Measurements from ENCODE around the gene KMT2D. TPM values are rescaled to one million over a fixed set of nuclear protein-coding genes. Genes with fewer than 3 reads are reported as not detected.

Gene KMT2D
- total RNA-seq, 4 donors from 2014 or later = 88.1 to 121 (median 104) TPM

DNA sequence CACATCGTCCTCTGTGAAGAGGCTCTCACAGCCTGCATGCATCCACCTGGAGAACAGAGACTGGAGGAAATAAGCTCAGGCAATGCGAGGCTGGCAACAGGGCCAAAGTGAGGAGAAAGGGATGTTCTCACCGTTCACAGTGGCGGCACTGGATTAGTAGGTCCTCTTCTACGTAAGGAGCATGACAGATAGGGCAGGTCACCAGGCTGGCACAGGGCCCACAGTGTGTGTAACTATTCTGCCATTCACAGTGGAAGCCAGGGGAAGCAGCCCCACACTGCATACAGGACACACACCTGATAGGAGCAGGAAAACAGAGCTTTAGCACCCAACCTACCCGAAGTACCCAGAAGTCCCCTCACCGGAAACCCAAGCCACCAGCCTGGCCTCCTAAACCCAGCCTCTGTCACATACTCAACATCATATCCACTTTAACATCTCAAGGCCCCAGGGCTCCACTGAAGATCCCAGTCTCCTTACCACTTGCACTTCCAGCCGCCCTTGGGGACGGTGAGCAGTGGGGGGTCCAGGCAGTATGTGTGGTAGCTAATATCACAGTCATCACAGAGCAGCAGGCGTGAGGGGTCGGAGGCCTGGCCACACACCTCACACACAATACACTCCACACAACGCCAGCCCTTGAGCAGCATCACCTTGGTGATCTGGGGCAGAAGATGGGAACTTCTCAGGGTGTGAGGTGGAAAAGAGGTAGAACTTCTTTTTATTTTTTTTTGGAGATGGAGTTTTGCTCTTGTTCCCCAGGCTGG lies 14.3 kb downstream of the KMT2D start:
- Histone ChIP-seq H3K36me3 (peaks cover 98% of the 10 kb centered on the region), H3K27me3 (no peaks in the 10 kb centered on the region), H3K9me3 (no peaks in the 10 kb centered on the region), H3K4me1 (no peaks in the 10 kb centered on the region), H3K27ac (no peak overlapping the region), H3K4me3 (no peak overlapping the region)
- DNase-seq (ENCODE audit: low spot score in 2 of 2) = no peak
- 91% methylated on average over 12 of the region's 12 CpGs for WGBS
- TF ChIP-seq EP300 (IDR thresholded peaks at IDR 0.05) (no peak), POLR2A (IDR thresholded peaks at IDR 0.05) (no peak), POLR2AphosphoS5 (IDR thresholded peaks at IDR 0.05) (no peak)
- TF ChIP-seq, protein P1, sequence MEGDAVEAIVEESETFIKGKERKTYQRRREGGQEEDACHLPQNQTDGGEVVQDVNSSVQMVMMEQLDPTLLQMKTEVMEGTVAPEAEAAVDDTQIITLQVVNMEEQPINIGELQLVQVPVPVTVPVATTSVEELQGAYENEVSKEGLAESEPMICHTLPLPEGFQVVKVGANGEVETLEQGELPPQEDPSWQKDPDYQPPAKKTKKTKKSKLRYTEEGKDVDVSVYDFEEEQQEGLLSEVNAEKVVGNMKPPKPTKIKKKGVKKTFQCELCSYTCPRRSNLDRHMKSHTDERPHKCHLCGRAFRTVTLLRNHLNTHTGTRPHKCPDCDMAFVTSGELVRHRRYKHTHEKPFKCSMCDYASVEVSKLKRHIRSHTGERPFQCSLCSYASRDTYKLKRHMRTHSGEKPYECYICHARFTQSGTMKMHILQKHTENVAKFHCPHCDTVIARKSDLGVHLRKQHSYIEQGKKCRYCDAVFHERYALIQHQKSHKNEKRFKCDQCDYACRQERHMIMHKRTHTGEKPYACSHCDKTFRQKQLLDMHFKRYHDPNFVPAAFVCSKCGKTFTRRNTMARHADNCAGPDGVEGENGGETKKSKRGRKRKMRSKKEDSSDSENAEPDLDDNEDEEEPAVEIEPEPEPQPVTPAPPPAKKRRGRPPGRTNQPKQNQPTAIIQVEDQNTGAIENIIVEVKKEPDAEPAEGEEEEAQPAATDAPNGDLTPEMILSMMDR (IDR thresholded peaks at IDR 0.05) = no peak

DNA sequence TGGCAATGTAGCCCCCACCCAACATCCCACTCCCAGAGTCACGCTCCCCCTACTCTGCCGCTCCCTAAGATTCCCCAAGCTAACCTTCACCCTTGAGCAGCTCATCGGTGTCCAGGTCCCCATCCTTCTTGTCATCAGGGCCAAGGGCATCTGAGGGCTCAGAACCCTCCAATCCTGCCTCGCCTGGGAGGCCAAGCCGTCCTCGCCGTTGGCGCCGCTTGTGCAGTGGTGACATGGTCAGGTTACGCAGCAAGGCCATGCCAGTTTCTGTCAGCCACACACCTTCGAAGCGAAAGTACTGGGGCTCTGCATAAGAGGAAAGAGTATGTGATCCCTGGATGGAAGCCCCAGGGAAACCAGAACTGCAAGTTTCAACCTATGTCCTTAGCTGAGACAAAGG lies 15.9 kb downstream of the KMT2D start:
- TF ChIP-seq POLR2AphosphoS5 (IDR thresholded peaks at IDR 0.05) (no peak), EP300 (IDR thresholded peaks at IDR 0.05) (no peak), POLR2A (IDR thresholded peaks at IDR 0.05) (no peak)
- TF ChIP-seq, protein P1 (IDR thresholded peaks at IDR 0.05) = no peak
- Histone ChIP-seq H3K27me3 (no peaks in the 10 kb centered on the region), H3K9me3 (no peaks in the 10 kb centered on the region), H3K4me3 (no peak overlapping the region), H3K36me3 (peaks cover 98% of the 10 kb centered on the region), H3K4me1 (no peaks in the 10 kb centered on the region), H3K27ac (no peak overlapping the region)
- 98% methylated on average over 11 of the region's 12 CpGs for WGBS
- DNase-seq (ENCODE audit: low spot score in 2 of 2) = no peak

DNA sequence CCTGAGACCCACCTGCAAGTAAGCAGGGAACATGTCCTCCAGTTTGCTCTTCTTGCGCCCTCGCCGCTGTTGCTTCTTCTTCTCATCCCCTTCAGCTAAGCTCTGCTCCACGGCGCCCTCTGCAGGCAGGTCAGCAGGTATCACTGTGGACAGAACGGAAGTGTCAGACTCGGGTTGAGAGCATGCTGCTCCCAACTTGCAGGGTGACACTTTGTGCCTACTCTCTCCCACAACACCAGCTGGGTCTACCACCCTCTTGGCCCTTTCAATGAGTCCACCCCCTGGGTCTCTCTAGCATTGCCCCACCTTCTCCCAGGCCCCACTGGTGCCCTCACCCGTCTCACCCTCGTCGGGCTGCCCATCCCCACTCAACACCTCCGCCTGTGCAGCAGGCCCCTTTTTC lies 16.7 kb downstream of the KMT2D start:
- DNase-seq (ENCODE audit: low spot score in 2 of 2) = peak in 1 of 2 donors; percentile 83
- TF ChIP-seq, protein P1 (IDR thresholded peaks at IDR 0.05) = peak; percentile 20 to 69
- no peak for TF ChIP-seq EP300 (IDR thresholded peaks at IDR 0.05)
- H3K4me3 ChIP-seq = no peak overlapping the region
- no peaks in the 10 kb centered on the region for H3K27me3 ChIP-seq
- H3K4me1 ChIP-seq = no peaks in the 10 kb centered on the region
- no peaks in the 10 kb centered on the region for H3K9me3 ChIP-seq
- H3K36me3 ChIP-seq = peaks cover 98% of the 10 kb centered on the region
- H3K27ac ChIP-seq = no peak overlapping the region
- WGBS = 54% methylated on average over 11 of the region's 11 CpGs

DNA sequence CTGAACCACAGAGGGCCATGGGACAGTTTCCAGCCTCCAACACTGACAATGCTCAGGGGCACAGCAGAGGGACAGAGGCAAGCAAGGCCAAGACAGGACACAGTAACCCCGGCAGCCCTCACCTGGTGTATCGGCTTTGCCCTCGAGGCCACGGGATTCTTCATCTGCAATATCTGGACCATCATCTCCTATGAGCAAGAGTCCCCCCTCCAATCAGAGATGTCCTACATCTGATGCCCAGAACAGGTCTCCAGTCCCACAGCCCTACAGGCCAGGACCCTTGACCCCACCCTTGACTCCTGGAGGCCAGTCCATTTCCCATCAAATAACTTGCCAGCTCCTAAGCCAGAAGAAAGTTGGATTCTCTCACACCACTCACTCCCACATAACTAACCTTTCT lies 17.4 kb downstream of the KMT2D start:
- Histone ChIP-seq H3K36me3 (peaks cover 98% of the 10 kb centered on the region), H3K4me3 (no peak overlapping the region), H3K9me3 (no peaks in the 10 kb centered on the region), H3K27me3 (no peaks in the 10 kb centered on the region), H3K27ac (no peak overlapping the region), H3K4me1 (no peaks in the 10 kb centered on the region)
- no peak for DNase-seq (ENCODE audit: low spot score in 2 of 2)
- TF ChIP-seq POLR2AphosphoS5 (IDR thresholded peaks at IDR 0.05) = no peak
- 85% methylated on average over 4 of the region's 4 CpGs for WGBS

DNA sequence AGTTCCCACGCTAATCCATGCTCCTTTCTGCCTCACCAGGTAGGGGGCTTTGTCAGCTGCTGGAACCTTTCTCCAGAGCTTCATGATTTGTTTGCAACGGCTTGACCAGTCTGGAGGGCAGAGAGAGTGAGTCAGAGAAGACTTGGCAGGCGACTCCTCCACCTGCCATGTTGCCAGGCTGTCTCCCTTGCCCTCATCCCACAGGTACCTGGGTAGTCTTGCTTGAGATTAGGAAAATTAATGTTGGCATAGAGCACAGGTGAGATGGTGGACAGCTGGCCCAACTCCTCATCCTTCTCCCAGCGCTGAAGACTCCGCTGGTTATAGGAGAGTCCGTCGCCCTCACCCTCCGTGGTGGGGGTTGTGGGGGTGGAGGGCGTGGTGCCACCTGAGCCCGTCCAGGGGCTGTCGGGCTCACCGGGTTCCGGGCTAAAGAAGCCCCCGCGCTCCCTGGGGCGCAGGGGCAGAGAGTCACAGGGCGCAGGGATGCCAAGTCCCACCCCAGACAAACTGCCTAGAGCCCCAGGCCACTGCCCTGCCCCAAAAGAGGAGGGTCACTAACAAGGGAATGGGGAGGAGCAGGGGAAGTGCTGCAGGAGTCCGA lies 18.6 kb downstream of the KMT2D start:
- DNase-seq (ENCODE audit: low spot score in 2 of 2) = no peak
- no peak overlapping the region for H3K4me3 ChIP-seq
- H3K9me3 ChIP-seq = no peaks in the 10 kb centered on the region
- WGBS = 73% methylated on average over 10 of the region's 18 CpGs
- H3K27me3 ChIP-seq = no peaks in the 10 kb centered on the region
- H3K36me3 ChIP-seq = peaks cover 100% of the 10 kb centered on the region
- TF ChIP-seq EP300 (IDR thresholded peaks at IDR 0.05) (no peak), POLR2A (IDR thresholded peaks at IDR 0.05) (no peak), POLR2AphosphoS5 (IDR thresholded peaks at IDR 0.05) (no peak)
- TF ChIP-seq, protein P1 (IDR thresholded peaks at IDR 0.05) = no peak
- H3K4me1 ChIP-seq = no peaks in the 10 kb centered on the region
- no peak overlapping the region for H3K27ac ChIP-seq
